Right lobe of liver (tissue), 6 donors: ENCODE measurements around the gene BCKDHA. TPM values are rescaled to one million over a fixed set of nuclear protein-coding genes. Genes with fewer than 3 reads are reported as not detected.

Experiments used
- ATAC-seq, 4 donors: fragments of 200-7000 bp; cut with Tn5 transposase; one replicate each; pipeline ENCODE4 v1.9.1; 2020; ENCODE audit warnings: mild to moderate bottlenecking in 4 of 4, moderate library complexity in 4 of 4
- DNase-seq, 3 donors: peaks; one replicate each; pipeline ENCODE4 v3.0.0-alpha.2; 2020
- H3K27ac ChIP-seq, 3 donors: fragments of 200-600 bp; one replicate each; pipeline ENCODE4 v1.8.0; 2022
- H3K27me3 ChIP-seq, 2 donors: fragments of 200-600 bp; one replicate each; pipeline ENCODE4 v1.8.0; 2022
- H3K36me3 ChIP-seq, 4 donors: fragments of 200-600 bp; sonication (generic) in 1 of 4; one replicate each; pipeline versions ENCODE4 v1.5.1 to v1.8.0; 2017 to 2022; ENCODE audit warnings: control low read depth in 1 of 4
- H3K4me1 ChIP-seq, 4 donors: fragments of 200-600 bp; sonication (generic) in 1 of 4; one replicate each; pipeline versions ENCODE4 v1.5.1 to v1.8.0; 2017 to 2022; ENCODE audit warnings: control low read depth in 1 of 4
- H3K4me3 ChIP-seq, 3 donors: fragments of 200-600 bp; one replicate each; pipeline ENCODE4 v1.8.0; 2022
- H3K9me3 ChIP-seq, 4 donors: fragments of 200-600 bp; sonication (generic) in 1 of 4; one replicate each; pipeline versions ENCODE4 v1.5.1 to v1.8.0; 2017 to 2022; ENCODE audit warnings: control low read depth in 1 of 4
- POLR2A ChIP-seq: fragments of 450-650 bp; IDR thresholded peaks from one replicate; pipeline ENCODE4 v1.6.1; 2017; ENCODE audit warnings: antibody characterized with exemption, mild to moderate bottlenecking
- WGBS: methylation state at CpG from one replicate; pipeline ENCODE4 v1.1.6; 2018; ENCODE audit warnings: low coverage, low lambda C conversion rate; ENCODE audit not compliant: insufficient coverage; ENCODE audit errors: missing lambda C conversion rate; 5-methylcytosine and 5-hydroxymethylcytosine counted together
- intact Hi-C, 2 donors: fragments of 100-400 bp; cut with DNase I; formaldehyde crosslinking; loops; one replicate each; pipeline versions ENCODE4 v1.11.2 to v1.14.1; 2022
- total RNA-seq, 6 experiments: library from RNA; depleted of rRNA in 2 of 6; stranded (reverse); fragments of >200 nt in 2 of 6; fragmentation: NEBNext Ultra II Directional in 3 of 6; extraction: Animal tissue kit (Norgen Biotek cat#: 25700) in 3 of 6; gene quantifications; one replicate each; pipeline versions ENCODE4 v1.1.0 to v1.2.4, GENCODE V29; 2016 to 2023
- TF ChIP-seq, protein P1 (sequence below), 4 donors: fragments of 200-600 bp in 3 of 4; fragments of 450-650 bp in 1 of 4; IDR thresholded peaks; one replicate each; pipeline versions ENCODE4 v1.5.1 to v1.8.0; 2016 to 2022; ENCODE audit warnings: antibody characterized with exemption in 4 of 4, mild to moderate bottlenecking in 2 of 4
- donor health status: DM: no; HTN: yes; CAD: no.
- donor health status: DM: no; HTN: no; CAD: no.
- donor health status: DM: no; HTN: no; CAD: no.
- donor health status: DM: no; HTN: yes; CAD: no.
- donor health status: DM: no; HTN: yes; CAD: no.

Gene BCKDHA
- total RNA-seq, 6 experiments from 2014 or later = 32.1 to 68.7 (median 48.9) TPM

DNA sequence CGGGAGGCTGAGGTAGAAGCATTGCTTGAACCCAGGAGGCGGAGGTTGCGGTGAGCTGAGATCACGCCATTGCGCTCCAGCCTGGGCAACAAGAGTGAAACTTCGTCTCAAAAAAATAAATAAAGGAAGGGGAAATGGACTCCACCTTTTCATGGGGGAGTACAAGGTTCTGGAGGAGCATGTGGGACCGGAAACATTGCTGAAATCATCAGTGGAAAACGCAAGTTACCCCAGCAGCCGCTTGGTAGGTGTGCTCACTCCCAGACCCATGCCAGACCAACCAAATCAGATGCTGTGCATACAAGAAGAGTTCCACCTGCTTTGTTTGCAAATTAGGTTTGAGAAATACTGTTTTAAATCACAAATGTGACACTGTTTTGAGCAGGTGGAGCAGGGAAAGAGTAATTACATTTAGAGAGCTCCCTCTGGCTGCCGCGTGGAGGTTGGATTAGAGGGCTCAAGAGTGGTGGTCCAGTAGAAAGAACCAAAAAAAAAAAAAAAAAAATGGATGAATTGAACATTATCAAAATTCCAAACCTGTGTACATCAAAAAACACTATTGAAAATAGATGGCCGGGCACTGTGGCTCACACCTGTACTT is 50.2 kb downstream of the BCKDHA start:
- Histone ChIP-seq H3K9me3 (no peaks in the 10 kb centered on the region), H3K4me3 (no peak overlapping the region), H3K36me3 (no peaks in the 10 kb centered on the region), H3K4me1 (no peaks in the 10 kb centered on the region), H3K27me3 (no peaks in the 10 kb centered on the region), H3K27ac (no peak overlapping the region)
- DNase-seq (no peak), ATAC-seq (no peak)
- 49% methylated on average over 12 of the region's 12 CpGs for WGBS
- intact Hi-C loops = no loop called here
- TF ChIP-seq, protein P1, sequence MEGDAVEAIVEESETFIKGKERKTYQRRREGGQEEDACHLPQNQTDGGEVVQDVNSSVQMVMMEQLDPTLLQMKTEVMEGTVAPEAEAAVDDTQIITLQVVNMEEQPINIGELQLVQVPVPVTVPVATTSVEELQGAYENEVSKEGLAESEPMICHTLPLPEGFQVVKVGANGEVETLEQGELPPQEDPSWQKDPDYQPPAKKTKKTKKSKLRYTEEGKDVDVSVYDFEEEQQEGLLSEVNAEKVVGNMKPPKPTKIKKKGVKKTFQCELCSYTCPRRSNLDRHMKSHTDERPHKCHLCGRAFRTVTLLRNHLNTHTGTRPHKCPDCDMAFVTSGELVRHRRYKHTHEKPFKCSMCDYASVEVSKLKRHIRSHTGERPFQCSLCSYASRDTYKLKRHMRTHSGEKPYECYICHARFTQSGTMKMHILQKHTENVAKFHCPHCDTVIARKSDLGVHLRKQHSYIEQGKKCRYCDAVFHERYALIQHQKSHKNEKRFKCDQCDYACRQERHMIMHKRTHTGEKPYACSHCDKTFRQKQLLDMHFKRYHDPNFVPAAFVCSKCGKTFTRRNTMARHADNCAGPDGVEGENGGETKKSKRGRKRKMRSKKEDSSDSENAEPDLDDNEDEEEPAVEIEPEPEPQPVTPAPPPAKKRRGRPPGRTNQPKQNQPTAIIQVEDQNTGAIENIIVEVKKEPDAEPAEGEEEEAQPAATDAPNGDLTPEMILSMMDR (IDR thresholded peaks at IDR 0.05) = peak in 1 of 4 donors; percentile 5
- TF ChIP-seq POLR2A = no peak

DNA sequence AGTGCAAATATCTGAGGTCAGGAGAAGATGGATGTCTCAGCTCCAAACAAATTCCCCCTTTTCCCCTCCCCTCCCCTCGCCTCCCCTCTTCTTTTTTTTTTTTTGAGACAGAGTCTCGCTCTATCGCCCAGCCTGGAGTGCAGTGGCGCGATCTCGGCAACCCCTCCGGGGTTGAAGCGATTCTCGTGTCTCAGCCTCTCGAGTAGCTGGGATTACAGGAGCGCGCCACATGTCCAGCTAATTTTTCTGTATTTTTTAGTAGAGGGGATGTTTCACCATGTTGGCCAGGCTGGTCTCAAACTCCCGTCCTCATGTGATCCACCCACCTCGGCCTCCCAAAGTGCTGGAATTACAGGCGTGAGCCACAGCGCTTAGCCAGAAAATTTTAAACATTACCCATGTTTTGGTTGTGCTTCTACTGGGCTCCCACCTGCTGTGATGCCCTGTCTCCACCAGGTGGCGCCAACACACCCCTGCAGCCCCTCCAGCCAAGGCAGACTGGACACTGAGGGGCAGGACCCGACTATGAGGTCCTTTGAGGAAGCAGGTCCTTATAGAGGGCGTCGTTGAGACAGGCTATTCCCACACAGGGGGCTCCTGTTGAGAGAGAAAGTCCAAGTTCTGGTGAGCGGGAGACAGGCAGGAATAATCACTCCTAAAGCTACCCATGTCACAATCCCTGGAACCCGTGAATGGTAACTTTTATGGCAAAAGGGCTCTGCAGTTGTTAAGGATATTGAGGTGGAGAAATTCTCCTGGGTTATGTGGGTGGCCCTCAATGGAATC is 51.7 kb downstream of the BCKDHA start:
- ATAC-seq (peak; percentile 95 to 99 (median 98)), DNase-seq (peak; percentile 76 to 79 (median 76))
- intact Hi-C loops = no loop called here
- Histone ChIP-seq H3K4me1 (no peaks in the 10 kb centered on the region), H3K27ac (no peak overlapping the region), H3K27me3 (no peaks in the 10 kb centered on the region), H3K36me3 (no peaks in the 10 kb centered on the region), H3K4me3 (peak overlapping the region in 2 of 3 donors; percentile 5 to 16), H3K9me3 (no peaks in the 10 kb centered on the region)
- 2% methylated on average over 21 of the region's 22 CpGs for WGBS
- no peak for TF ChIP-seq POLR2A
- TF ChIP-seq, protein P1 (IDR thresholded peaks at IDR 0.05) = peak; percentile 94 to 99 (median 98)

- H3K36me3 ChIP-seq = no peaks in the 10 kb centered on the region
- DNase-seq (no peak), ATAC-seq (no peak)
- H3K27me3 ChIP-seq = no peaks in the 10 kb centered on the region
- no peak overlapping the region for H3K27ac ChIP-seq
- TF ChIP-seq, protein P1 (IDR thresholded peaks at IDR 0.05) = no peak
- TF ChIP-seq POLR2A = no peak
- intact Hi-C loops = loop anchor here in 1 of 2 donors (10.0 kb wide), 1 partner anchor 115 kb away; no protein-coding TSS in a partner anchor
- 40% methylated on average over 3 of the region's 3 CpGs for WGBS
- no peaks in the 10 kb centered on the region for H3K4me1 ChIP-seq
- no peak overlapping the region for H3K4me3 ChIP-seq
- no peaks in the 10 kb centered on the region for H3K9me3 ChIP-seq
Observed at GRCh38 chr19:41449865-41450178, 52.2 kb downstream of the BCKDHA start.

- no peak overlapping the region for H3K4me3 ChIP-seq
- no peaks in the 10 kb centered on the region for H3K9me3 ChIP-seq
- DNase-seq (no peak), ATAC-seq (no peak)
- no peaks in the 10 kb centered on the region for H3K4me1 ChIP-seq
- TF ChIP-seq, protein P1 (IDR thresholded peaks at IDR 0.05) = no peak
- TF ChIP-seq POLR2A = no peak
- H3K27ac ChIP-seq = no peak overlapping the region
- no peaks in the 10 kb centered on the region for H3K27me3 ChIP-seq
- intact Hi-C loops = loop anchor here in 1 of 2 donors (10.0 kb wide), 1 partner anchor 112 kb away; no protein-coding TSS in a partner anchor
- WGBS = 52% methylated on average over 5 of the region's 6 CpGs
- no peaks in the 10 kb centered on the region for H3K36me3 ChIP-seq
Observed at GRCh38 chr19:41452584-41453275, 55.1 kb downstream of the BCKDHA start.
